NCI-H2081 treated with DMSO at 0.1 percent for 48 hours (cell line): ENCODE data around the gene EIF4E.
A peak's percentile ranks its signal among the peaks of the same experiment; 100 is the strongest.
"Not testable (repeated sequence)": the region's sequence is repeated elsewhere in the genome, so short reads cannot be mapped to it uniquely, and the experiment has no call there.

Source experiments
- DNase-seq: peaks from one replicate; lab custom pipeline; 2025; lab: John Stamatoyannopoulos, UW

Gene EIF4E

DNA sequence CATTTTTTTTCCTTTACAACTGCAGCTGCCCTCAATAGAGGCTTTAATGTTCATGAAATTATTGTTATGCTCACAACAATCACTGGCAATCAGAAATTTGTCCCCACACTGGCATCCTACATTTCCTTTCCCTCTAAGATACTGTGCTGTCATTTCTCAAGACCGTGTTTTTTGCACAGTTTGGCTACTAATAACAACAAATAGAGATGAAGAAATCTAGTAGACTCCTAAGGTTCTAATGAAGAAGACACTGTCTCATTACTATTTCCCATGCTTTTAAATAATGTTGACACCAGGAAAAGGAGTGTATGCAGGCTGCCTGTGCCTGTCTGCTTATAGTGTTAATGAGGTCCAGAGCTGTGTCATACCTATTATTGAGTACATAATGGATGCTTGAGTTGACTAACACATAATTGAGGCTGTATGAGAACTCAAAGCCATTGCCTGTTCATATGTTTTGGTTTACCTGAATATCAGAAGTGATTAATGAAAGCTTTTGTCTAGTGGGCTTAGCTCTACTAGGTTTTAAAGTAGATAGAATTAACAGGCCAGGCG lies 1.5 kb upstream of the EIF4E start:
- DNase-seq, result no peak

- no peak for DNase-seq
Observed at GRCh38 chr4:98929341-98930267, 671 bp upstream of the EIF4E start.

- no peak for DNase-seq
Observed at GRCh38 chr4:98928131-98928504, 815 bp downstream of the EIF4E start.

DNA sequence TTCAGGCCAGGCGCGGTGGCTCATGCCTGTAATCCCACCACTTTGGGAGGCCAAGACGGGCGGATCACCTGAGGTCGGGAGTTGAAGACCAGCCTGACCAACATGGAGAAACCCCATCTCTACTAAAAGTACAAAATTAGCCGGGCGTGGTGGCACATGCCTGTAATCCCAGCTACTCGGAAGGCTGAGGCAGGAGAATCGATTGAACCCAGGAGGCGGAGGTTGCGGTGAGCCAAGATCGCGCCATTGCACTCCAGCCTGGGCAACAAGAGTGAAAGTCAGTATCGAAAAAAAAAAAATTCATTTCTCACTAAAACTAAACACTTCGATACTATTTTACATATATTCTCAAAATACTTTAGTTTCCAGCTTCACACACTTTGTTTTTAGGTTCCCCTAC lies 2.7 kb downstream of the EIF4E start:
- DNase-seq, result not testable (repeated sequence)

DNA sequence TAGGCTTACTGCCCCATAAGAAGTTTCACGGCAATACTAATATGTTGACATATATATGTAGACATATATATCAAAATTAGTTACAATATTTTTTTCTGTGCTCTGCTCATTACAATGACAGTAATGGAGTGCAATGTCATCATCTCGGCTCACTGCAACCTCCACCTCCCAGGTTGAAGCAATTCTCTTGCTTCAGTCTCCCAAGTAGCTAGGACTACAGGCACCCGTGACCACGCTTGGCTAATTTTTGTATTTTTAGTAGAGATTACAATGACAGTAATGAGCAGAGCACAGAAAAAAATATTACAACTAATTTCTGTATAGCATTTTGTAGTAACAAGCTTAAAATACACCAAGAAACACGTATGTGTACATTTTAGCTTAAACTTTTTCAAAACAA lies 7.6 kb downstream of the EIF4E start:
- DNase-seq, result no peak

DNA sequence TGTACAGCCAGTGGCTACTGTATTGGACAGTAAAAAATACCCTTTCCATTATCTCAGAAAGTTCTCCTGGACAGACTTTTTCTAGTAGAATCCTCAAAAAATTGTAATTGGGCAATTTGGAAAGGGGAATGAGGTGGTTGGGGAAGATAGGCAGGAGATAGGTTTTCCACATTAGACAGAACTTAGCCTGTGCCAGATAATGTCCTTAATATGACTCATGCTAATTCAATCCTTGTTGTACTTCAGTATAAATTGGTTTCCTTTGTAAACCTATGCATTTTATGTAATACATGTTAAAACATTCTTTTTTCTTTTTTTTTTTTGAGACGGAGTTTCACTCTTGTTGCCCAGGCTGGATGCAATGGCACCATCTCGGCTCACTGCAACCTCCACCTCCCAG lies 8.9 kb downstream of the EIF4E start:
- no peak for DNase-seq

DNA sequence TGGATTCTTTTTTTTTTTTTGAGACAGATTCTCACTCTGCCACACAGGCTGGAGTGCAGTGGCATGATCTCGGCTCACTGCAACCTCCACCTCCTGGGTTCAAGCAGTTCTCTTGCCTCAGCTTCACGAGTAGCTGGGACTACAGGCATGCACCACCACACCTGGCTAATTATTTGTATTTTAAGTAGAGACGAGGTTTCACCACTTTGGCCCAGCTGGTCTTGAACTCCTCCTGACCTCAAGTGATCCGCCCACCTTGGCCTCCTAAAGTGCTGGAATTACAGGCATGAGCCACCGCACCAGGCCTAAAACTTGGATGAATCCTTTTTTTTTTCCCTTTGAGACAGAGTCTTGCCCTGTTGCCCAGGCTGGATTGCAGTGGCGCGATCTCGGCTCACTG lies 18.2 kb downstream of the EIF4E start:
- not testable (repeated sequence) for DNase-seq

DNA sequence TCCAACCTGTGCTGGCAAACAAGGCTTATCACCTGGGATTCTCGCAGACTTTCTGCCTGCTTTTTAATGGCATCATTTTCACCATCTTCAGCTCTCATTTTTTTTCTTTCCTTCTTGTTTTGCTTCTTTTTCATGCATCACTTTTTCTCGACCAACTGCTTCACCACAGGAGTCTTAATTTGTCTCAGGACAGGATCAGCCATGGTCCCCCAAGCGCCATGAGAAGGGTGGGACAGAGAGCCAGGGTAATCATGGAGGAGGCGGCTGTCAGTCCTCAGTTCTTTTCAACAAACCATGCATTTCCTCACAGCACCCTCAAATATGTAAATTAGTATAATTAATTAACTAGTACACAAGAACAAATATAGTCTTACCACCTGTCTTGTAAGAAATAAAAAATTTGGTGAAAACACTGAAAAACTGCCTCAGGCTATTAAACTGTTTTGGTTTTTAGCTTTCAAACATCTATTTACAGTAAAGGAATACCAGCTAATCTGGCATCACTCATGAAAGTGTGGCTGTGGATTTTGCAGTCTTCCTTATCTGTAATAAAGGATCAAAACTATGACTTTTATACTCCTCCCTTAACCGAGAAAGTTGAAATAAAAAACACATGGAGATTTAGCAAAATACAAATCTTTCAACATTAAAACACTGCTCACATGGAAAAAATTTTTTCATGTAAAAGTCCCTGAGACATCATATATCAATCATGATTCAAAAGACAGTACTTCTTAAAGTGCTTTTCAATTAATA lies 19.1 kb downstream of the EIF4E start:
- no peak for DNase-seq

DNA sequence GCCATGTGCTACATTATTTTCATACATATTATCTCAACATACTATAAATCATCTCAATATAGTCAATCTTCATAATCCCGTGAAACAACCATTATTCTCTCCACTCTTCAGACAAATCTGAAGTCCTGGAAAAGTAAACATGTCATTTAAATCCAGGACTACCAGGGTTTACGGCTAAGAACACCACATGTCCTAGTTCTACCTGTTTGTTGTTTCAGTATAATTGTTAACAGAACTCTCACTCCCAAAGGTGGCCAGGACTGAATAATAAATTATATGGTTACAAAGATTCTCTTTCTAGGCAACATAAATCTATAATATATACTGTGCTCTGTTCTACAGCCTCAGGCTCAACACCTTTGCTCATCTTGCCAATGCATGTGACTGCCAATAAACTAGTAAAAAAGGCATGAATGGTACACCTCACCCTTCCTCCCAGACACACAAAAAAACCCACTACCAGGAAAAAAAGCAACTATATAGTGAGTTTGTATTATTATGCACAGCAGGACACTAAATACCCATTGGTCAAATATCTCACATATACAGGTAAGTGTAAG lies 20.1 kb downstream of the EIF4E start:
- DNase-seq, result peak; percentile 5

DNA sequence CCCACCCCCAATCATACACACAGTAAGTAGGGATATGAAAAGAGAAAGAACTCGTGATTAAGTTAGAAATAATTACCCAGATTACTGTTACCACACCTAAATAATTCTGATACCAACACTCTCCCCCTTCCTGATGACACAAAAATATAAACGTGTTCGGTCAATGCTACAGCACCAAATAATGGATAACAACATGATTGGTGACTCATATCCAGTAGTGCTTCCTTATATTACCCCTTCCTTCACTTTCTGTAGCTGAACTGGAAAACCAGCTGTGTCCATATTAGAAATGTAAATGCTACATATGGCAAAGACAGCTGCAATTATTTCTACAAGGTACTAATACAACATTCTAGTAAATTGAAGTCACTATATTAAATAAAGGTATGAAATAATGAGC lies 20.8 kb downstream of the EIF4E start:
- no peak for DNase-seq

DNA sequence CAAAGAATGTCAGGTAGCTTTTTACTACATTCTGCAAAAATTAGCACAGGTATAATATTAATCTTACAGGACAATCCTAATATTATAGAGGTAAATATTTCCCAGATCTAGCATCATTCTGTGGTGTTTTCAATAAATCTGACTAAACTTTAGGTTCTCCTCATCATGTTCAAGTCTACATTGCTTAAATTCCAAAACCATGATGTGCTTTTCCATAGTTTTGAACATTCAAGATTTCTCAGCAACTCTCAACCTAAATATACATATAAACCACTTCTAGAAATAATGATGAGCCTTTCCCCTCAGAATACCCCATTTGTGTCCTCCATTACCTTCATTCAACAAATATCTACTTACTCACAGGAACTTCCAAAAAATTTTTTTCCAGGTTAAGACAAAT lies 23.1 kb downstream of the EIF4E start:
- no peak for DNase-seq

- no peak for DNase-seq
Observed at GRCh38 chr4:98905297-98905696, 23.6 kb downstream of the EIF4E start.

GRCh38 chr4:98903963-98904362 lies 25.0 kb downstream of the EIF4E start:
- DNase-seq, result no peak

GRCh38 chr4:98903561-98903960 lies 25.4 kb downstream of the EIF4E start:
- no peak for DNase-seq

DNA sequence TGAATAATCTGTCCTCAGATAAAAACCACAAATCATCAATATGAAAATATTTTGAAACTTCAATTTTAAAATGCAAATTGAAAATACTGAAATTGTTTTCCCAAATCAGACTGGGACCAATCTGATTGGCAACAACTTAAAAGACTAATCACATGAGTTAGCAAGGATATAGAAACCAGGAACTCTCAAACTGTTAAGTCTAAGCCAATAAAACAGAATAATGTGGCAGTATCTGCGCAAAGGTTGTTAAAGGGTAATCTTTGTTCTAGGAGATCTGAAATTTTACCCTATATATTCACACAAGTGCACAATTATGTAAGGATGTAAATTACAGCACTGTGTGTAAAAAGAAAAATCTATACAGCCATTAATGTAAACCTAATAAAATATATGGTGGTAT lies 29.7 kb downstream of the EIF4E start:
- DNase-seq, result no peak

DNA sequence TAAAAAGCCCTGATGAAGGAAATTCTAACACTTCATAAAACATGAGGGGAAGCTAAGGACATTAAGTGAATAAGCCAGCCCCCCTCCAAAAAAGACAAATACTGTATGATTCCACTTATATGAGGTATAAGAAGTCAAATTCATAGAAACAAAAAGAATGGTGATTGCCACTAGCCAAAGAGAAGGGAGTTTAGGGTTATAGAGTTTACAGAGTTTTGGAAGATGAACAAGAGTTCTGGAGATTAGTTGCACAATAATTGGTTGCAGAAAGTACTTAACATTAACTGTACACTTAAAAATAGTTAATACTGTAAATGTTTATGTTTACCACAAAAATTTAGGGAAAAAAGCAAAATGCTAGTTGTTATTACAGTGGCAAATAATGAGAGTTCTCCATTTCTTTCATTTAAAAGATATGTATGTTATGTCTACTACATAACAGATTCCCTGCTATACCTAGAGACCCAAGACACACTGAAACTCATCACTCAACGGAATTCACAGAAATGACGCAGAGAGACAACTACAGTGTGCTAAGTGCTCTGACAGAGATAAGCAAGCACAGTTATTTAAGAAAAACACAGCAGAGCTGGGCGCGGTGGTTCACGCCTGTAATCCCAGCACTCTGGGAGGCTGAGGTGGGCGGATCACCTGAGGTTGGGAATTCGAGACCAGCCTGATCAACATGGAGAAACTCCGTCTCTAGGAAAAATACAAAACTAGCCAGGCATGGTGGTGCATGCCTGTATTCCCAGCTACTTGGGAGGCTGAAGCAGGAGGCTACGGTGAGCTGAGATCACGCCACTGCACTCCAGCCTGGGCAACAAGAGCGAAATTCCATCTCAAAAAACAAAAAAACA lies 37.2 kb downstream of the EIF4E start:
- DNase-seq, result no peak

DNA sequence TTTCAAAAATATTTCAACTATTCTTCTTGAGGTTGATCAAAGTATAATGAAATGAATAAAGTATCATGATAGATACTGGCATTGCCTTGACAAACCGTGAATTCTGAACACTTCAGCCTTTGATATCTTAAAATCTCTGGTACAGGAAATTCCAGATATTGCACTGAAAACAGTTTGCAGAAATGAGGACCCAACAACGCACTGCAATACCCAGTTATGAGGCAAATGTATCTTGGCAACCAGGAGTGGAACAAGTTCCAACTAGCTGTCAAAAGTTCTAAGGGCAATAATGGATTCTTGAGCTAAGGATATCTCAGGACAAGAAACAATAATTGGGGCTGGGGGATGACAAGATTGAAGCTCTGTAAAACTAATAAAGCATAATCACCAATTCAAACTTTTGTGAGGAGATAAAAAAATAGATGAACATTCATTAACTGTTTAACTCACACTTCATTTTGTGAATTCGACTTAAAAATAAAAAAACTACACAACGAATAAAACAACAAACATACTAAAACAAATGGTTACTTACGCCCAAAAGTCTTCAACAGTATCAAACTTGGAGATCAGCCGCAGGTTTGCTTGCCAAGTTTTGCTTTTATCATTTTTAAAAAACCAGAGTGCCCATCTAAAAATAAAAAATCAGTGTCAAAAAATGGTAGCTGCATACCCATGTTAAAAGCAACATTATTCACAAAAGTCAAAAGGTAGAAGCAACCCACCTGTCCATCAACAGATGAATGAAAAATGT lies 38.1 kb downstream of the EIF4E start:
- DNase-seq, result no peak

GRCh38 chr4:98887145-98887544 lies 41.8 kb downstream of the EIF4E start:
- no peak for DNase-seq

- not testable (repeated sequence) for DNase-seq
Observed at GRCh38 chr4:98886382-98886781, 42.6 kb downstream of the EIF4E start.

DNA sequence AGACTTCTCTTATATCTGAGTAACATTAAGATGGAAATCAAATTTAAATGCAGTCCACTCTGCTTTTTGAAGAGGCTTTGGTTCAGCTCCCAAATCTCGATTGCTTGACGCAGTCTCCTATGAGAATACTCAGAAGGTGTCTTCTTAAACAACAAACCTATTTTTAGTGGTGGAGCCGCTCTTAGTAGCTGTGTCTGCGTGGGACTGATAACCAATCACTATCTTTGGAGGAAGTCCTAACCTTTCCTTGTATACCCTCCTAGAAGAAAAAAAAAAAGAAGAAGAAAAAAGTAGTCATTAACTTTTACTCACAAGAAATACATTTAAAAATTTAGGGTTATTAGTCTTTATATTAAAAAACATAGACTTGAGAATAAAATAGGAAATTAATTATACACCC lies 48.0 kb downstream of the EIF4E start:
- not testable (repeated sequence) for DNase-seq

GRCh38 chr4:98879515-98879914 lies 49.4 kb downstream of the EIF4E start:
- DNase-seq, result no peak
